C4-2B (cell line): Measurements from ENCODE around the gene FBXL17.

Experiments
- ZFX ChIP-seq: fragments of 450-650 bp; IDR thresholded peaks from 2 replicates; pipeline ENCODE4 v1.6.1; 2017
- TF ChIP-seq, protein P1 (sequence below): fragments of 450-650 bp; conservative IDR thresholded peaks from 2 replicates; pipeline ENCODE4 v1.5.1; 2017; ENCODE audit warnings: mild to moderate bottlenecking

DNA sequence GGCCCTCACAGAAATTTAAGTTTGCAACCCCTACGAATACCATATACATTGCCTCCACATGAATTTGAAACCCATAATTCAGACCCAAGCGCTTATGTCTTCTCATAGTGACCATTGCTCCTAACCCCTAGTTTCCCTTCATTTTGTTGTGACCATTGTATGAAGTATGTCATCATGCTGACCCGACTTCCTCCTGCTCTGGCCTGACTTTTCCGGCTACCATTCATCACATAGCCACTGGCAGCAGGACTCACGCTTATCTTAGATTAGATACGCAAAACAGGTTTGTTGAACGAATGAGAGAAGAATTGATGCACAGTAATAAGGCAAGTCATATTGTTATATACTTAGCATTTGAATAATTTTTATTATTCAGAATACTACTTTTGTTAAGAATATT lies 345.4 kb downstream of the FBXL17 start:
- TF ChIP-seq, protein P1, sequence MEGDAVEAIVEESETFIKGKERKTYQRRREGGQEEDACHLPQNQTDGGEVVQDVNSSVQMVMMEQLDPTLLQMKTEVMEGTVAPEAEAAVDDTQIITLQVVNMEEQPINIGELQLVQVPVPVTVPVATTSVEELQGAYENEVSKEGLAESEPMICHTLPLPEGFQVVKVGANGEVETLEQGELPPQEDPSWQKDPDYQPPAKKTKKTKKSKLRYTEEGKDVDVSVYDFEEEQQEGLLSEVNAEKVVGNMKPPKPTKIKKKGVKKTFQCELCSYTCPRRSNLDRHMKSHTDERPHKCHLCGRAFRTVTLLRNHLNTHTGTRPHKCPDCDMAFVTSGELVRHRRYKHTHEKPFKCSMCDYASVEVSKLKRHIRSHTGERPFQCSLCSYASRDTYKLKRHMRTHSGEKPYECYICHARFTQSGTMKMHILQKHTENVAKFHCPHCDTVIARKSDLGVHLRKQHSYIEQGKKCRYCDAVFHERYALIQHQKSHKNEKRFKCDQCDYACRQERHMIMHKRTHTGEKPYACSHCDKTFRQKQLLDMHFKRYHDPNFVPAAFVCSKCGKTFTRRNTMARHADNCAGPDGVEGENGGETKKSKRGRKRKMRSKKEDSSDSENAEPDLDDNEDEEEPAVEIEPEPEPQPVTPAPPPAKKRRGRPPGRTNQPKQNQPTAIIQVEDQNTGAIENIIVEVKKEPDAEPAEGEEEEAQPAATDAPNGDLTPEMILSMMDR: no peak
- no peak for TF ChIP-seq ZFX
